Measurements from ENCODE around the gene PLSCR1. TPM values are rescaled to one million over a fixed set of nuclear protein-coding genes. Genes with fewer than 3 reads are reported as not detected.
A peak's percentile ranks its signal among the peaks of the same experiment; 100 is the strongest.

The PLSCR1 gene
- polyA plus RNA-seq, 2 donors = 35.0 to 37.4 TPM

GRCh38 chr3:146540978-146541377, 3.4 kb downstream of the PLSCR1 start:
- Histone ChIP-seq H3K4me1 (ENCODE audit: control insufficient read depth in 2 of 2, insufficient read depth in 2 of 2, low read length in 1 of 2) (peaks cover 0 to 6% of the 10 kb centered on the region in 2 donors), H3K27me3 (ENCODE audit: control insufficient read depth in 1 of 2, insufficient read depth in 2 of 2, low read length in 2 of 2) (no peaks in the 10 kb centered on the region), H3K9me3 (ENCODE audit: control insufficient read depth in 2 of 2, insufficient read depth in 1 of 2, low read depth in 1 of 2, low read length in 1 of 2) (no peaks in the 10 kb centered on the region), H3K27ac (ENCODE audit: low read depth in 2 of 2, low read length in 1 of 2) (no peak overlapping the region), H3K36me3 (ENCODE audit: control insufficient read depth in 2 of 2, insufficient read depth in 2 of 2, low read length in 1 of 2) (peaks cover 0 to 3% of the 10 kb centered on the region in 2 donors), H3K4me3 (ENCODE audit: low read depth in 1 of 2, low read length in 2 of 2) (peak overlapping the region in 1 of 2 donors; percentile 47)
- 66 to 69% methylated on average over 1 of the region's 1 CpG for WGBS, 2 donors

DNA sequence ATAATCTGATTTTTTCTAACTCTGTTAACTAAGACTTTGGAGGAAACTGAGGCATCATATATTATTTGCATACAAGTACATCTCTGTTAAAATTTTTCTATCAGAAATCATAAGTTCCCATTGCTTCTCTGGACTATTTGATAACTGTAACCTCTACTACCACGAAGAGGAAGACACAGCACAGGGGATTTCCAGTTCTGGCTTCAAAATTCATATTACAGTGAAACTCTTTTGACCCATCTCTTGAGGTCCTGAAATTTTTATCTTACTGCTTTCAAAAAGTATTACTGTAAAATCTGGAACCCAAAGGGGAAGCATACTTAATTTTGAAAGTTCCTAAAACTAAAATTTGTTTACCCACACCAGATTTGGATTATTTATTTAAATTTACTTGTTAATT, 4.2 kb downstream of the PLSCR1 start:
- Histone ChIP-seq H3K4me3 (ENCODE audit: low read depth in 1 of 2, low read length in 2 of 2) (no peak overlapping the region), H3K36me3 (ENCODE audit: control insufficient read depth in 2 of 2, insufficient read depth in 2 of 2, low read length in 1 of 2) (peaks cover 0 to 3% of the 10 kb centered on the region in 2 donors), H3K27ac (ENCODE audit: low read depth in 2 of 2, low read length in 1 of 2) (no peak overlapping the region), H3K9me3 (ENCODE audit: control insufficient read depth in 2 of 2, insufficient read depth in 1 of 2, low read depth in 1 of 2, low read length in 1 of 2) (no peaks in the 10 kb centered on the region), H3K4me1 (ENCODE audit: control insufficient read depth in 2 of 2, insufficient read depth in 2 of 2, low read length in 1 of 2) (peaks cover 0 to 6% of the 10 kb centered on the region in 2 donors), H3K27me3 (ENCODE audit: control insufficient read depth in 1 of 2, insufficient read depth in 2 of 2, low read length in 2 of 2) (no peaks in the 10 kb centered on the region)
- 24 to 33% methylated on average over 1 of the region's 1 CpG for WGBS, 2 donors

GRCh38 chr3:146539315-146539714, 5.1 kb downstream of the PLSCR1 start:
- Histone ChIP-seq H3K4me3 (ENCODE audit: low read depth in 1 of 2, low read length in 2 of 2) (no peak overlapping the region), H3K36me3 (ENCODE audit: control insufficient read depth in 2 of 2, insufficient read depth in 2 of 2, low read length in 1 of 2) (peaks cover 0 to 3% of the 10 kb centered on the region in 2 donors), H3K27ac (ENCODE audit: low read depth in 2 of 2, low read length in 1 of 2) (peak overlapping the region in 1 of 2 donors; percentile 13), H3K9me3 (ENCODE audit: control insufficient read depth in 2 of 2, insufficient read depth in 1 of 2, low read depth in 1 of 2, low read length in 1 of 2) (no peaks in the 10 kb centered on the region), H3K4me1 (ENCODE audit: control insufficient read depth in 2 of 2, insufficient read depth in 2 of 2, low read length in 1 of 2) (peaks cover 0 to 6% of the 10 kb centered on the region in 2 donors), H3K27me3 (ENCODE audit: control insufficient read depth in 1 of 2, insufficient read depth in 2 of 2, low read length in 2 of 2) (no peaks in the 10 kb centered on the region)
- whole genome bisulfite sequencing, 2 donors = 50 to 75% methylated on average over 3 of the region's 3 CpGs

GRCh38 chr3:146537603-146538002, 6.8 kb downstream of the PLSCR1 start:
- peaks cover 0 to 3% of the 10 kb centered on the region in 2 donors for H3K36me3 ChIP-seq (ENCODE audit: control insufficient read depth in 2 of 2, insufficient read depth in 2 of 2, low read length in 1 of 2)
- no peak overlapping the region for H3K27ac ChIP-seq (ENCODE audit: low read depth in 2 of 2, low read length in 1 of 2)
- 91 to 92% methylated on average over 3 of the region's 3 CpGs for WGBS, 2 donors
- H3K27me3 ChIP-seq (ENCODE audit: control insufficient read depth in 1 of 2, insufficient read depth in 2 of 2, low read length in 2 of 2) = no peaks in the 10 kb centered on the region
- no peak overlapping the region for H3K4me3 ChIP-seq (ENCODE audit: low read depth in 1 of 2, low read length in 2 of 2)
- no peaks in the 10 kb centered on the region for H3K9me3 ChIP-seq (ENCODE audit: control insufficient read depth in 2 of 2, insufficient read depth in 1 of 2, low read depth in 1 of 2, low read length in 1 of 2)
- peaks cover 0 to 5% of the 10 kb centered on the region in 2 donors for H3K4me1 ChIP-seq (ENCODE audit: control insufficient read depth in 2 of 2, insufficient read depth in 2 of 2, low read length in 1 of 2)

GRCh38 chr3:146536681-146537080, 7.7 kb downstream of the PLSCR1 start:
- no peaks in the 10 kb centered on the region for H3K27me3 ChIP-seq (ENCODE audit: control insufficient read depth in 1 of 2, insufficient read depth in 2 of 2, low read length in 2 of 2)
- H3K4me3 ChIP-seq (ENCODE audit: low read depth in 1 of 2, low read length in 2 of 2) = no peak overlapping the region
- H3K36me3 ChIP-seq (ENCODE audit: control insufficient read depth in 2 of 2, insufficient read depth in 2 of 2, low read length in 1 of 2) = peaks cover 0 to 3% of the 10 kb centered on the region in 2 donors
- H3K4me1 ChIP-seq (ENCODE audit: control insufficient read depth in 2 of 2, insufficient read depth in 2 of 2, low read length in 1 of 2) = peaks cover 0 to 3% of the 10 kb centered on the region in 2 donors
- peak overlapping the region in 1 of 2 donors; percentile 14 for H3K27ac ChIP-seq (ENCODE audit: low read depth in 2 of 2, low read length in 1 of 2)
- H3K9me3 ChIP-seq (ENCODE audit: control insufficient read depth in 2 of 2, insufficient read depth in 1 of 2, low read depth in 1 of 2, low read length in 1 of 2) = no peaks in the 10 kb centered on the region

GRCh38 chr3:146532406-146532805, 12.0 kb downstream of the PLSCR1 start:
- Histone ChIP-seq H3K9me3 (ENCODE audit: control insufficient read depth in 2 of 2, insufficient read depth in 1 of 2, low read depth in 1 of 2, low read length in 1 of 2) (no peaks in the 10 kb centered on the region), H3K4me1 (ENCODE audit: control insufficient read depth in 2 of 2, insufficient read depth in 2 of 2, low read length in 1 of 2) (no peaks in the 10 kb centered on the region), H3K27me3 (ENCODE audit: control insufficient read depth in 1 of 2, insufficient read depth in 2 of 2, low read length in 2 of 2) (no peaks in the 10 kb centered on the region), H3K27ac (ENCODE audit: low read depth in 2 of 2, low read length in 1 of 2) (no peak overlapping the region), H3K4me3 (ENCODE audit: low read depth in 1 of 2, low read length in 2 of 2) (no peak overlapping the region), H3K36me3 (ENCODE audit: control insufficient read depth in 2 of 2, insufficient read depth in 2 of 2, low read length in 1 of 2) (peaks cover 2% of the 10 kb centered on the region in 2 donors)
- WGBS, 2 donors = 56 to 72% methylated on average over 2 of the region's 2 CpGs

DNA sequence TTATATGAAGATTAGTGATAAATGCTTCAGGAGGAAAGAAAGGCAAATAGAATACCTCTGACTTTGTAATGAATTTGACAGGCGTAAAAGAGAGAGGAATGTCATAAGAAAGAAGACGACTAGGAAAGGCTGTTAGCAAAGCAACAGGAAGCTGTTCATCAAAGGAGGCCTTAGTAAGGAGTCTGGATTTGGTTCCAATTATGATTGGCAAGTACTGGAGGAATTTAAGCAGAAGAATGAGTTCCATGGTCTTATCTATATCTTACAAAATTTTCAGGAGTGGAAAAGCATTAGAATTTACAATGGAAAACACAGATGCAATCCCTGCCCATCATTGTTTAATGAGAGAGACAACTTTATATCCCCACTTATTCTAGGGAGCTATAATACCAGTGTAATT, 13.8 kb downstream of the PLSCR1 start:
- H3K4me3 ChIP-seq (ENCODE audit: low read depth in 1 of 2, low read length in 2 of 2) = no peak overlapping the region
- 72 to 74% methylated on average over 2 of the region's 2 CpGs for WGBS, 2 donors
- no peaks in the 10 kb centered on the region for H3K9me3 ChIP-seq (ENCODE audit: control insufficient read depth in 2 of 2, insufficient read depth in 1 of 2, low read depth in 1 of 2, low read length in 1 of 2)
- H3K27ac ChIP-seq (ENCODE audit: low read depth in 2 of 2, low read length in 1 of 2) = no peak overlapping the region
- no peaks in the 10 kb centered on the region for H3K4me1 ChIP-seq (ENCODE audit: control insufficient read depth in 2 of 2, insufficient read depth in 2 of 2, low read length in 1 of 2)
- H3K27me3 ChIP-seq (ENCODE audit: control insufficient read depth in 1 of 2, insufficient read depth in 2 of 2, low read length in 2 of 2) = no peaks in the 10 kb centered on the region
- peaks cover 0 to 2% of the 10 kb centered on the region in 2 donors for H3K36me3 ChIP-seq (ENCODE audit: control insufficient read depth in 2 of 2, insufficient read depth in 2 of 2, low read length in 1 of 2)

- H3K27ac ChIP-seq (ENCODE audit: low read depth in 2 of 2, low read length in 1 of 2) = no peak overlapping the region
- H3K4me1 ChIP-seq (ENCODE audit: control insufficient read depth in 2 of 2, insufficient read depth in 2 of 2, low read length in 1 of 2) = no peaks in the 10 kb centered on the region
- peaks cover 2% of the 10 kb centered on the region in 2 donors for H3K36me3 ChIP-seq (ENCODE audit: control insufficient read depth in 2 of 2, insufficient read depth in 2 of 2, low read length in 1 of 2)
- no peaks in the 10 kb centered on the region for H3K9me3 ChIP-seq (ENCODE audit: control insufficient read depth in 2 of 2, insufficient read depth in 1 of 2, low read depth in 1 of 2, low read length in 1 of 2)
- 65 to 71% methylated on average over 2 of the region's 2 CpGs for WGBS, 2 donors
- no peaks in the 10 kb centered on the region for H3K27me3 ChIP-seq (ENCODE audit: control insufficient read depth in 1 of 2, insufficient read depth in 2 of 2, low read length in 2 of 2)
- H3K4me3 ChIP-seq (ENCODE audit: low read depth in 1 of 2, low read length in 2 of 2) = no peak overlapping the region
These were observed 15.4 kb downstream of the PLSCR1 start for GRCh38 chr3:146529021-146529420.

- WGBS, 2 donors = 76 to 81% methylated on average over 2 of the region's 2 CpGs
- peaks cover 2 to 4% of the 10 kb centered on the region in 2 donors for H3K36me3 ChIP-seq (ENCODE audit: control insufficient read depth in 2 of 2, insufficient read depth in 2 of 2, low read length in 1 of 2)
These were observed 19.4 kb downstream of the PLSCR1 start for GRCh38 chr3:146524961-146525360.

DNA sequence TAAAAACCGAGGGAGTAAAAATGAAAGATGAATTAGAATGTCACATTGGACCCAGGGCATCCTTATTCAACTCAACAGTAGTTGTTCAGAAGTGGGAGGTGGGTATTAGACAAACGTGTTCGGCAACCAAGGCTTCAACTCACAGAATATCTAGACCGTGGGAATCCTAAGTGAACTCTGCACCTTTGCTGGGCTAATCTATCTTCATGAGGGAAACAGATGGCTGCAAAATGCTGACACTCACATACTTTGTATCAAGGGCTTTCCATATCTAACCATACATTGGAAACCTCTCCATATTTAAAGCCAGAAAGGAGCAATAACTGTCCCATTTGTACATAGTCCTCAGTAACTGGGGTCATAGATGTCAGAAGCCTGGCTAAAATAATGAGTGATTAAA, 20.9 kb downstream of the PLSCR1 start:
- WGBS, 2 donors = 56 to 78% methylated on average over 4 of the region's 4 CpGs
- Histone ChIP-seq H3K27me3 (ENCODE audit: control insufficient read depth in 1 of 2, insufficient read depth in 2 of 2, low read length in 2 of 2) (no peaks in the 10 kb centered on the region), H3K36me3 (ENCODE audit: control insufficient read depth in 2 of 2, insufficient read depth in 2 of 2, low read length in 1 of 2) (peaks cover under 1 to 4% of the 10 kb centered on the region in 2 donors), H3K9me3 (ENCODE audit: control insufficient read depth in 2 of 2, insufficient read depth in 1 of 2, low read depth in 1 of 2, low read length in 1 of 2) (no peaks in the 10 kb centered on the region), H3K4me3 (ENCODE audit: low read depth in 1 of 2, low read length in 2 of 2) (no peak overlapping the region), H3K4me1 (ENCODE audit: control insufficient read depth in 2 of 2, insufficient read depth in 2 of 2, low read length in 1 of 2) (no peaks in the 10 kb centered on the region), H3K27ac (ENCODE audit: low read depth in 2 of 2, low read length in 1 of 2) (no peak overlapping the region)

More at GRCh38 chr3:146524961-146525360, 19.4 kb downstream of the PLSCR1 start:
- H3K27me3 ChIP-seq (ENCODE audit: control insufficient read depth in 1 of 2, insufficient read depth in 2 of 2, low read length in 2 of 2) = no peaks in the 10 kb centered on the region
- H3K4me3 ChIP-seq (ENCODE audit: low read depth in 1 of 2, low read length in 2 of 2) = no peak overlapping the region
- H3K27ac ChIP-seq (ENCODE audit: low read depth in 2 of 2, low read length in 1 of 2) = no peak overlapping the region
- H3K9me3 ChIP-seq (ENCODE audit: control insufficient read depth in 2 of 2, insufficient read depth in 1 of 2, low read depth in 1 of 2, low read length in 1 of 2) = no peaks in the 10 kb centered on the region
- no peaks in the 10 kb centered on the region for H3K4me1 ChIP-seq (ENCODE audit: control insufficient read depth in 2 of 2, insufficient read depth in 2 of 2, low read length in 1 of 2)
